ENCODE data around the gene PROCA1. TPM values are rescaled to one million over a fixed set of nuclear protein-coding genes. Genes with fewer than 3 reads are reported as not detected.
"Not testable (repeated sequence)": the region's sequence is repeated elsewhere in the genome, so short reads cannot be mapped to it uniquely, and the experiment has no call there.

The PROCA1 gene
- polyA plus RNA-seq, 1 experiment: 0.52 TPM

DNA sequence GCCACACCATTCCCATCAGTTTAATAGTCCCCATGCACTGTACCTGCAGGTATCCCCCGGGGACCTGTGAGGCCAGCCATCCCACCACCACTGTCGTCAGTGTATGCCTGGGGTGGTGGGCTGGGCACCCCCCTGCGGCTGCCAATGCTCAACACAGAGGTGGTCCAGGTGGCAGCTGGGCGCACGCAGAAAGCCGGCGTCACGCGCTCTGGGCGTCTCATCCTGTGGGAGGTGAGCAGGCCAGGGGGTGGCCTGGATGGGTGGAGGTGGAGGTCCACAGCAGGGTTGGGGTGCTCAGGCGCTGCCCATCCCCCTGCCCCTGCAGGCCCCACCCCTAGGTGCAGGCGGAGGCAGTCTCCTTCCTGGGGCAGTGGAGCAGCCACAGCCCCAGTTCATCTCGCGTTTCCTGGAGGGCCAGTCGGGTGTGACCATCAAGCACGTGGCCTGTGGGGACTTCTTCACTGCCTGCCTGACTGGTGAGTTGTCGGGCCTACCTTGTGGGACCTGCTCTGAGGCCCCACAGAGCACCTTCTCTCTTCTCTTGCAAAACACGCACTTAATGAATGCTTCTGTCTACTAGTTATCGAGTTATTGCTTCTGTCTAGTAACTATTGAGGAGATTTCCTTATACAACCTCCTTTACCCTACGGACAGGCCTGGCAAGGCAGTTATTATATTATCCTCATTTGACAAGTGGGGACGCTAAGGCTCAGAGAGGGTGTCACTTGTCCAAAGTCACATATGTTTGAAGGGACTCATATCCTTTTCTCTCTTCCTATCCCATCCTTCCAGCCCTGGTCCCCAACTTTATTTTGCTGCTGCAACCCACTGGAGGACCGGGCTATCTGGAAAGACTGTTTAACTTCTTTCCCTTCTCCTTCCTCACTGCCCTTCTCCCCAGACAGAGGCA, 26.3 kb upstream of the PROCA1 start:
- H3K4me3 ChIP-seq (ENCODE audit: low read depth, low read length): no peak overlapping the region
- no peak overlapping the region for H3K27ac ChIP-seq (ENCODE audit: low read depth, low read length)
- no peak for DNase-seq (ENCODE audit: low read depth, low spot score)
- TF ChIP-seq, protein P1, sequence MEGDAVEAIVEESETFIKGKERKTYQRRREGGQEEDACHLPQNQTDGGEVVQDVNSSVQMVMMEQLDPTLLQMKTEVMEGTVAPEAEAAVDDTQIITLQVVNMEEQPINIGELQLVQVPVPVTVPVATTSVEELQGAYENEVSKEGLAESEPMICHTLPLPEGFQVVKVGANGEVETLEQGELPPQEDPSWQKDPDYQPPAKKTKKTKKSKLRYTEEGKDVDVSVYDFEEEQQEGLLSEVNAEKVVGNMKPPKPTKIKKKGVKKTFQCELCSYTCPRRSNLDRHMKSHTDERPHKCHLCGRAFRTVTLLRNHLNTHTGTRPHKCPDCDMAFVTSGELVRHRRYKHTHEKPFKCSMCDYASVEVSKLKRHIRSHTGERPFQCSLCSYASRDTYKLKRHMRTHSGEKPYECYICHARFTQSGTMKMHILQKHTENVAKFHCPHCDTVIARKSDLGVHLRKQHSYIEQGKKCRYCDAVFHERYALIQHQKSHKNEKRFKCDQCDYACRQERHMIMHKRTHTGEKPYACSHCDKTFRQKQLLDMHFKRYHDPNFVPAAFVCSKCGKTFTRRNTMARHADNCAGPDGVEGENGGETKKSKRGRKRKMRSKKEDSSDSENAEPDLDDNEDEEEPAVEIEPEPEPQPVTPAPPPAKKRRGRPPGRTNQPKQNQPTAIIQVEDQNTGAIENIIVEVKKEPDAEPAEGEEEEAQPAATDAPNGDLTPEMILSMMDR (IDR thresholded peaks at IDR 0.05; ENCODE audit: low read depth, low read length): no peak
- POLR2A ChIA-PET: no interaction called here
- no peaks in the 10 kb centered on the region for H3K27me3 ChIP-seq (ENCODE audit: control insufficient read depth, insufficient read depth, low read length)
- CTCF ChIA-PET: no interaction called here
- peaks cover 9% of the 10 kb centered on the region for H3K9me3 ChIP-seq (ENCODE audit: control insufficient read depth, insufficient read depth, low read length)

DNA sequence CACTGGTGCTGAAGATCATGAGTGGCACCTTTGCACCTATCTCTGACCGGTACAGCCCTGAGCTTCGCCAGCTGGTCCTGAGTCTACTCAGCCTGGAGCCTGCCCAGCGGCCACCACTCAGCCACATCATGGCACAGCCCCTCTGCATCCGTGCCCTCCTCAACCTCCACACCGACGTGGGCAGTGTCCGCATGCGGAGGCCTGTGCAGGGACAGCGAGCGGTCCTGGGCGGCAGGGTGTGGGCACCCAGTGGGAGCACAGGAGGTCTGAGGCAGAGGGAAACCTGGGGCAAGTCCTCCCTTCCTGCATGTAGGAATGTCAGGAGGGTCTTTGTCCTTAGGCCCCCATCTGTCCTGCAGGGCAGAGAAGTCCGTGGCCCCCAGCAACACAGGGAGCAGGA, 25.6 kb upstream of the PROCA1 start:
- H3K27me3 ChIP-seq (ENCODE audit: control insufficient read depth, insufficient read depth, low read length): no peaks in the 10 kb centered on the region
- no peak overlapping the region for H3K27ac ChIP-seq (ENCODE audit: low read depth, low read length)
- DNase-seq (ENCODE audit: low read depth, low spot score): no peak
- POLR2A ChIA-PET: no interaction called here
- H3K4me3 ChIP-seq (ENCODE audit: low read depth, low read length): no peak overlapping the region
- peaks cover 9% of the 10 kb centered on the region for H3K9me3 ChIP-seq (ENCODE audit: control insufficient read depth, insufficient read depth, low read length)
- CTCF ChIA-PET: no interaction called here
- TF ChIP-seq, protein P1 (IDR thresholded peaks at IDR 0.05; ENCODE audit: low read depth, low read length): no peak

DNA sequence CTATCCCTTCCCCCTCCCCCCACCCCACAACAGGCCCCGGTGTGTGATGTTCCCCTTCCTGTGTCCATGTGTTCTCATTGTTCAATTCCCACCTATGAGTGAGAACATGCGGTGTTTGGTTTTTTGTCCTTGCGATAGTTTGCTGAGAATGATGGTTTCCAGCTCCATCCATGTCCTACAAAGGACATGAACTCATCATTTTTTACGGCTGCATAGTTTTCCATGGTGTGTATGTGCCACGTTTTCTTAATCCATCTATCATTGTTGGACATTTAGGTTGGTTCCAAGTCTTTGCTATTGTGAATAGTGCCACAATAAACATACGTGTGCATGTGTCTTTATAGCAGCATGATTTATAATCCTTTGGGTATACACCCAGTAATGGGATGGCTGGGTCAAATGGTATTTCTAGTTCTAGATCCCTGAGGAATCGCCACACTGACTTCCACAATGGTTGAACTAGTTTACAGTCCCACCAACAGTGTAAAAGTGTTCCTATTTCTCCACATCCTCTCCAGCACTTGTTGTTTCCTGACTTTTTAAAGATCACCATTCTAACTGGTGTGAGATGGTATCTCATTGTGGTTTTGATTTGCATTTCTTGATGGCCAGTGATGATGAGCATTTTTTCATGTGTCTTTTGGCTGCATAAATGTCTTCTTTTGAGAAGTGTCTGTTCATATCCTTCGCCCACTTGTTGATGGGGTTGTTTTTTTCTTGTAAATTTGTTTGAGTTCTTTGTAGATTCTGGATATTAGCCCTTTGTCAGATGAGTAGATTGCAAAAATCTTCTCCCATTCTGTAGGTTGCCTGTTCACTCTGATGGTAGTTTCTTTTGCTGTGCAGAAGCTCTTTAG, 24.5 kb upstream of the PROCA1 start:
- DNase-seq (ENCODE audit: low read depth, low spot score); H3K27me3 ChIP-seq (ENCODE audit: control insufficient read depth, insufficient read depth, low read length); H3K4me3 ChIP-seq (ENCODE audit: low read depth, low read length); H3K9me3 ChIP-seq (ENCODE audit: control insufficient read depth, insufficient read depth, low read length); H3K27ac ChIP-seq (ENCODE audit: low read depth, low read length): not testable (repeated sequence)
- ChIA-PET POLR2A (interaction anchor here (1.0 kb wide), 1 partner anchor 17 kb away, joined by 3 read pairs; the partner anchor contains the start of gene RPL23A), CTCF (interaction anchor here (1.0 kb wide), 1 partner anchor 14 kb away, joined by 3 read pairs; no protein-coding TSS in a partner anchor)

DNA sequence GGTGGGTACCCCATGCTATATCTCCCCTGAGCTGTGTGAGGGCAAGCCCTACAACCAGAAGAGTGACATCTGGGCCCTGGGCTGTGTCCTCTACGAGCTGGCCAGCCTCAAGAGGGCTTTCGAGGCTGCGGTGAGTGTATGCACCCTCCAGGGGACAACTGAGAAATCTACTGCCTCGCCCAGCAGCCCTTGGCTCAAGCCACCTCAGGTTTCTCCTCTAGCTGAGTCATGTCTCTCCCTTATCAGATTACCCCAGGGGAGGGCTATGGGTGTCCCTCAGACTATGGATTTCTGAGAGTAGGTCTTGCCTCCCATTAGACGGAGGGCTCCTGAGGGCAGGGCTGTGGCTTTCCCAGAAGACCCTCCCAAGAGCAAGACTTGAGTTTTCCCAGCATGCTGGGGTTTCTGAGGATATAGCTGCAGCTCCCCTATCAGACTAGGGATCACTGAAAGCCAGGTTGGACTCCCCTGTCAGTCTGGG, 23.6 kb upstream of the PROCA1 start:
- TF ChIP-seq, protein P1 (IDR thresholded peaks at IDR 0.05; ENCODE audit: low read depth, low read length): no peak
- Histone ChIP-seq H3K27me3 (ENCODE audit: control insufficient read depth, insufficient read depth, low read length) (no peaks in the 10 kb centered on the region), H3K9me3 (ENCODE audit: control insufficient read depth, insufficient read depth, low read length) (peaks cover 7% of the 10 kb centered on the region), H3K4me3 (ENCODE audit: low read depth, low read length) (no peak overlapping the region), H3K27ac (ENCODE audit: low read depth, low read length) (no peak overlapping the region)
- POLR2A ChIA-PET: interaction anchor here (1.0 to 1.1 kb wide), 2 partner anchors 10 to 16 kb away, joined by 3 read pairs; partner anchors contain the start of gene RPL23A
- DNase-seq (ENCODE audit: low read depth, low spot score): no peak
- CTCF ChIA-PET: interaction anchor here (1.0 kb wide), 1 partner anchor 15 kb away, joined by 3 read pairs; no protein-coding TSS in a partner anchor

DNA sequence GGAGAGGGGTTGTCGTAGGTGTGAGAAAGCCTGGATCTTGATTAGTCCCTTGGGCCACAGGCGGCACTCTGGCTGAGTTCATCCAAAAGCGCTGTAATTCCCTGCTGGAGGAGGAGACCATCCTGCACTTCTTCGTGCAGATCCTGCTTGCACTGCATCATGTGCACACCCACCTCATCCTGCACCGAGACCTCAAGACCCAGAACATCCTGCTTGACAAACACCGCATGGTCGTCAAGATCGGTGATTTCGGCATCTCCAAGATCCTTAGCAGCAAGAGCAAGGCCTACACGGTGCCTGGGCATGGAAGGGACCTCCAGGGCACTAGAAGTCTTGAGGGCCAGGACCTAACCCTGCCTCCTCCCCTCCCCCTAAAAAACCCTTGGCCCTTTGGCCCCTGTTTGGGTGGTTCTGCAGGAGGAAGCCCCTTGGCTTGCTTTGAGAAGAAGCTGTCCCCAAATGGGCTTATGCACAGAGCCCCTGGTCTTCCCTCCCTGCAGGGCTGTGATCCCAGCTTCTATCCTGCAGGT, 23.1 kb upstream of the PROCA1 start:
- no peaks in the 10 kb centered on the region for H3K27me3 ChIP-seq (ENCODE audit: control insufficient read depth, insufficient read depth, low read length)
- TF ChIP-seq, protein P1 (IDR thresholded peaks at IDR 0.05; ENCODE audit: low read depth, low read length): no peak
- H3K9me3 ChIP-seq (ENCODE audit: control insufficient read depth, insufficient read depth, low read length): peaks cover 5% of the 10 kb centered on the region
- POLR2A ChIA-PET: interaction anchor here (1.1 kb wide), 1 partner anchor 9 kb away, joined by 3 read pairs; no protein-coding TSS in a partner anchor
- CTCF ChIA-PET: interaction anchor here (1.0 kb wide), 1 partner anchor 15 kb away, joined by 3 read pairs; no protein-coding TSS in a partner anchor
- H3K4me3 ChIP-seq (ENCODE audit: low read depth, low read length): no peak overlapping the region
- DNase-seq (ENCODE audit: low read depth, low spot score): no peak
- no peak overlapping the region for H3K27ac ChIP-seq (ENCODE audit: low read depth, low read length)

Data from AG04450 (cell line).